GM18517 (cell line): ENCODE results near the gene SMAD6.

Source experiments
- ATAC-seq: cut with Tn5 transposase; IDR thresholded peaks from one replicate; pipeline ENCODE4 v1.9.1; 2021; ENCODE audit warnings: mild to moderate bottlenecking, moderate library complexity; ENCODE audit not compliant: unreplicated experiment

Gene SMAD6

GRCh38 chr15:66719471-66719870 is 17.4 kb downstream of the SMAD6 start:
- no peak for ATAC-seq

- no peak for ATAC-seq
Measured at GRCh38 chr15:66720206-66721010, 18.4 kb downstream of the SMAD6 start.

GRCh38 chr15:66721020-66721419 is 19.0 kb downstream of the SMAD6 start:
- ATAC-seq: no peak

- ATAC-seq: no peak
Measured at GRCh38 chr15:66721501-66721937, 19.5 kb downstream of the SMAD6 start.

- no peak for ATAC-seq
Measured at GRCh38 chr15:66721954-66722353, 19.9 kb downstream of the SMAD6 start.

GRCh38 chr15:66722757-66723540 is 20.9 kb downstream of the SMAD6 start:
- ATAC-seq: no peak

- no peak for ATAC-seq
Measured at GRCh38 chr15:66723826-66724731, 22.0 kb downstream of the SMAD6 start.

GRCh38 chr15:66724732-66725463 is 22.9 kb downstream of the SMAD6 start:
- no peak for ATAC-seq

GRCh38 chr15:66725464-66725785 is 23.4 kb downstream of the SMAD6 start:
- no peak for ATAC-seq

- ATAC-seq: no peak
Measured at GRCh38 chr15:66726386-66726785, 24.4 kb downstream of the SMAD6 start.

GRCh38 chr15:66729331-66729951 is 27.4 kb downstream of the SMAD6 start:
- no peak for ATAC-seq

- no peak for ATAC-seq
Measured at GRCh38 chr15:66730168-66731021, 28.4 kb downstream of the SMAD6 start.

GRCh38 chr15:66733976-66734375 is 31.9 kb downstream of the SMAD6 start:
- ATAC-seq: no peak

- no peak for ATAC-seq
Measured at GRCh38 chr15:66734961-66735908, 33.2 kb downstream of the SMAD6 start.

- no peak for ATAC-seq
Measured at GRCh38 chr15:66735909-66736305, 33.9 kb downstream of the SMAD6 start.

GRCh38 chr15:66737243-66738010 is 35.4 kb downstream of the SMAD6 start:
- no peak for ATAC-seq

GRCh38 chr15:66738116-66738515 is 36.1 kb downstream of the SMAD6 start:
- ATAC-seq: no peak
